GM10266 (cell line): ENCODE results near the gene MATN1.

ENCODE experiments used
- DNase-seq: peaks from one replicate; pipeline ENCODE4 v3.0.0; 2012; ENCODE audit errors: extremely low spot score
- TF ChIP-seq, protein P1 (sequence below): IDR thresholded peaks from 2 replicates; pipeline ENCODE4 v1.5.1; 2012; ENCODE audit warnings: mild to moderate bottlenecking, low read depth; ENCODE audit not compliant: control insufficient read depth, insufficient read depth; ENCODE audit errors: missing control alignments

MATN1 gene

DNA sequence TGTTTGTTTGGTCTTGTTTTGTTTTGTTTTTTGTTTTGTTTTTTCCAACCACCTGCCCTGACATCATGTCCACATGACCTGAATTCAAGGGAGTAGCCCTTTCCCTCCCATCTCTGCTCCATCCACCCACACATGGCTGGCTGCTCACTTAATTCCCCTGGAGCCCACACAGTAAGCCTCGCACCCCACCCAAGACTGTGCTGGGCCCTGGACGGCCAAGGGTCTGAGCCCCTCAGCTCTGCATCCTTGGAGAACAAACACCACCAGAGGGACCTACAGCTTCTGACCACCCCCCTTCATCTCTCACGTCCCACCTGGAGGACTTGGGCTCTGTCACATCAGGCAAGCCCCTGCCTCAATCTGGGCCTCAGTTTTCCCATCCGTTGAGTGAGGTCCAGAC, 39.1 kb downstream of the MATN1 start:
- TF ChIP-seq, protein P1, sequence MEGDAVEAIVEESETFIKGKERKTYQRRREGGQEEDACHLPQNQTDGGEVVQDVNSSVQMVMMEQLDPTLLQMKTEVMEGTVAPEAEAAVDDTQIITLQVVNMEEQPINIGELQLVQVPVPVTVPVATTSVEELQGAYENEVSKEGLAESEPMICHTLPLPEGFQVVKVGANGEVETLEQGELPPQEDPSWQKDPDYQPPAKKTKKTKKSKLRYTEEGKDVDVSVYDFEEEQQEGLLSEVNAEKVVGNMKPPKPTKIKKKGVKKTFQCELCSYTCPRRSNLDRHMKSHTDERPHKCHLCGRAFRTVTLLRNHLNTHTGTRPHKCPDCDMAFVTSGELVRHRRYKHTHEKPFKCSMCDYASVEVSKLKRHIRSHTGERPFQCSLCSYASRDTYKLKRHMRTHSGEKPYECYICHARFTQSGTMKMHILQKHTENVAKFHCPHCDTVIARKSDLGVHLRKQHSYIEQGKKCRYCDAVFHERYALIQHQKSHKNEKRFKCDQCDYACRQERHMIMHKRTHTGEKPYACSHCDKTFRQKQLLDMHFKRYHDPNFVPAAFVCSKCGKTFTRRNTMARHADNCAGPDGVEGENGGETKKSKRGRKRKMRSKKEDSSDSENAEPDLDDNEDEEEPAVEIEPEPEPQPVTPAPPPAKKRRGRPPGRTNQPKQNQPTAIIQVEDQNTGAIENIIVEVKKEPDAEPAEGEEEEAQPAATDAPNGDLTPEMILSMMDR = no peak
- no peak for DNase-seq

DNA sequence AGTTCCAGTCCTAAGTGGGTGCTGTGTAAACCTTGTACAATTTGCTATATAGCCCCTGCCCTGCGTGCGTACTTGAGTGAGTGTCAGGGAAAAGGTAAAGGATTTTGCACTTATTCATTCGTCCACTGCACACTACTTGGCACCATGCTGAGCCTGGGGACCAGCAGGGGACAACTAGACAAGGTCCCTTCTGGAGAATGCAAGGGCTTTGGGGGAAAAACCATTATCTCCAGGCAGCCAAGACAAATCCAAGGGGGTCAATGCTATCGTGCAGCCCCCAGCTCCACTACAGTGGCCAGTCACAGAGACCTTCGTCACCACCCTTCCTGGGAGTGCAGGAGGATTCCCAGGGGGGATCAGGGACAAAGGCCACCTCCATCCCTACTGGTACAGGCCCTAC, 39.7 kb downstream of the MATN1 start:
- TF ChIP-seq, protein P1 = no peak
- no peak for DNase-seq

DNA sequence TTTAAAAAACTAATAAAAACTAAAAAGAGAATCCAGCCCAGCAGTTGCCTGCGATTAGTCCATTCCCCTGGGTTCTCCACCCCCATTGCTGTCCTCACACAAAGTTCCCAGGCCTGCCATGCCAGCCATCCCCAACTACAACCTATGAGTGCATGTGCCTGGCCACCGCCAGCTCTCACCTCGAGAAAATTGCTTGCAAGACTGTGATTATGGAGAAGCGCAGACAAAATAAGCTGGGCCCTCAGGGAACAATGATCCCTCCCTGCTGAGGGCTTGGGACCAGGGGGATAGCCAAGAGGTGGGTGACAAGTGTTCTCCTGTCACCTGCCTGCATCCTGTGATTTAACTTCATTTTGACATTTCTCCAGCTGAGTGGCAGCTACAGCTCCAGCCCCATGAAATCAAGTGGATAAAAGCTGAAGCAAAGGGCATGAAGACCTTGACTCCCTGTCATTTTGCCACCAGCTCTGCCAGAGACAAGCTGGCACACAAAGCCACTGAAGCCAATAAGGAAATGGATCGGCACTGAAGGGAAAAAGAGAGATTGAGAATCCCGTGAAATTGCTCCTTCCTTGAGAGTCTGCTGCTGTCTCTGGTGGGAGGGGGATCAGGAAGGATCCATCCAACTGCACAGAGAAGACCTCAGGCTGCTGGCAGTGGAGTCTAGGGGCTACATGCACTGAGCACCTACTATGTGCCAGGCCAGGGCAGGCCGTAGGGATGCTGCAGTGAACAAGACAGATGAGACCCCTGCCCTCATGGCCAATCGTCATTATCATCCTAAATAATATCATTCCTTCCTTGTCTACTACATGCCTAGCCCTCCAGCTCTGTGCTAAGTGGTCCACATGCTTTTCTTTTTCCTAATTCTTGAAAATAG, 40.7 kb downstream of the MATN1 start:
- TF ChIP-seq, protein P1 = no peak
- DNase-seq = no peak

DNA sequence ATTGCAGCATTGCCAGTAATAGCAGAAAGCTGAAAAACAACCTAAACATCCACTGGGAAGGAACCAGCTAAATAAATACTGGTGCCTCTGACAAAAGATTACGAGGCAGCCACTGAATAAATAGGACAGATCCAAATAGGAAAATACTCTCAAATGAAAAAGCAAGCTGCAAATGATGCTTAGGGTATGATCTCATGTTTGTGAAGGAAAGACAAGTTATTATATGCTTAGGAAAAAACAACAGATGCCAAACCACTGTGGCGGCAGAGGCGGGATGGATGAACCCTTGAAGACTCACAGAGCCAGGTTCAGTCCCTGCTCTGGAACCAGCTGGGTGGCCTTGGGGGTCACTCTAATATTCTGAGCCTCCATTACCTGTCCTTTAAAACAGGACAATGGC, 41.6 kb downstream of the MATN1 start:
- no peak for DNase-seq
- TF ChIP-seq, protein P1 = no peak

DNA sequence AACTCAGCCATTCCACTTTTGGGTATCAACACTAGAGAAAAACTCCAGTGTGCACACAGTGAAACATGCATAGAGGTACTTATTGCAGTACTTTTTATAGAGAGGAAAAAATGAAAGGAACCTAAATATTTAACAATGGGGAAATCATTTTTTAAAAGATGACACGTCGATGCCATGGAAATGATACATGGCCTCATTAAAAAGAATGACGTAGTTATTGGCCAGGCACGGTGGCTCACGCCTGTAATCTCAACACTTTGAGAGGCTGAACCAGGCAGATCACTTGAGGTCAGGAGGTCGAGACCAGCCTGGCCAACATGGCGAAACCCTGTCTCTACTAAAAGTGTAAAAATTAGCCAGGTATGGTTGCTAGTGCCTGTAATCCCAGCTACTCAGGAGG, 42.5 kb downstream of the MATN1 start:
- DNase-seq = no peak
- TF ChIP-seq, protein P1 = no peak

DNA sequence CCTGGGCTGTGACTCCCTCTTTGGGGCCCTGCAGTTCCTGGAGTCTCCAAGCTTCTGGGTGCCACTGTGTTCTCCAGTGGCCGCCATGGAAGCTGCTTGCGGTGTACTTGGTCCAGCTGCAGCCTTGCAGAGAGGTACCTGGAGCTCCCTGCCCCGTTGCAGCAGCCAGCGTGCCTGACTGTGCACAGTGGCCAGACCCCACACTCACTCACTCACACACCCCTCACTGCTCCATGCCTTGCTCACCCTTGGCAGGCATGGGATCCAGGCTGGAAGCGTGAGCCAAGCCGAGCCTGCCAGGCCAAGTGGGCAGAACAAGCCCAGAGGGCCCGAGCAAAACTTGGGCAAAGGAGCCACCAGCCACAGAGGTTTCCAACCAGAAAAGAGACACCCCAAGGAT, 43.0 kb downstream of the MATN1 start:
- DNase-seq = no peak
- TF ChIP-seq, protein P1 = no peak

DNA sequence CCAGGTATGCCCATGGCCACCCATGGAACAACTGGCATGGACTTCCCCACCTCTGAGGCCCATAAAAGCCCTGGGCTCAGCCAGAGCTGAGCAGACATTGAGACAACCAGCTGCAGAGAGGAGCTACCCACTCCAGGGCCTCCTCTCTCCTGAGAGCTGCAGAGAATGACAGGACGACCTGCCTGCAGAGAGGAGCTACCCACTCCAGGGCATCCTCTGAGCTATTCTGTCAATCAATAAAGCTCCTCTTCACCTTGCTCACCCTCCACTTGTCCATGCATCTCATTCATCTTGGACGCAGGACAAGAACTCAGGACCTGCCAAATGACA, 43.4 kb downstream of the MATN1 start:
- TF ChIP-seq, protein P1 = no peak
- DNase-seq = no peak
